DMS79 treated with DMSO at 0.1 percent for 48 hours (cell line): ENCODE data around the gene CLTA.

Experiments used
- DNase-seq: peaks from one replicate; lab custom pipeline; 2025; lab: John Stamatoyannopoulos, UW

The CLTA gene

GRCh38 chr9:36190388-36191289 is at the start of gene CLTA:
Gene CLTA, plus strand, starts transcription at chr9:36190921. Its CDS starts 136 bp downstream, at chr9:36191057.
- DNase-seq, result peak; percentile 99

- no peak for DNase-seq
Measured at GRCh38 chr9:36141288-36141687, 49.4 kb upstream of the CLTA start.

GRCh38 chr9:36141761-36142160 is 49.0 kb upstream of the CLTA start:
- DNase-seq, result no peak

GRCh38 chr9:36142510-36143244 is 48.0 kb upstream of the CLTA start:
- no peak for DNase-seq

GRCh38 chr9:36143245-36143641 is 47.5 kb upstream of the CLTA start:
- DNase-seq, result no peak

GRCh38 chr9:36144309-36145232 is 46.1 kb upstream of the CLTA start:
- no peak for DNase-seq

GRCh38 chr9:36145970-36146369 is 44.8 kb upstream of the CLTA start:
- DNase-seq, result no peak

GRCh38 chr9:36146651-36147050 is 44.1 kb upstream of the CLTA start:
- DNase-seq, result no peak

- no peak for DNase-seq
Measured at GRCh38 chr9:36147441-36148175, 43.1 kb upstream of the CLTA start.

- no peak for DNase-seq
Measured at GRCh38 chr9:36148311-36149051, 42.2 kb upstream of the CLTA start.

GRCh38 chr9:36149197-36149596 is 41.5 kb upstream of the CLTA start:
- no peak for DNase-seq

GRCh38 chr9:36150574-36151315 is 40.0 kb upstream of the CLTA start:
- DNase-seq, result no peak

- no peak for DNase-seq
Measured at GRCh38 chr9:36151316-36152210, 39.2 kb upstream of the CLTA start.

GRCh38 chr9:36152741-36153438 is 37.8 kb upstream of the CLTA start:
- no peak for DNase-seq

- DNase-seq, result no peak
Measured at GRCh38 chr9:36153746-36154145, 37.0 kb upstream of the CLTA start.

- DNase-seq, result no peak
Measured at GRCh38 chr9:36154331-36154952, 36.3 kb upstream of the CLTA start.

GRCh38 chr9:36156116-36156515 is 34.6 kb upstream of the CLTA start:
- no peak for DNase-seq

GRCh38 chr9:36158122-36158521 is 32.6 kb upstream of the CLTA start:
- DNase-seq, result no peak
